Measurements from ENCODE around the gene TSPO2. TPM values are rescaled to one million over a fixed set of nuclear protein-coding genes. Genes with fewer than 3 reads are reported as not detected.

The TSPO2 gene
- total and polyA plus RNA-seq, 2 of the 13 experiments (the other 11 are each of a cell fraction or from before 2014, with no cell fraction given): 0.55 TPM; not detected in 1

- TF ChIP-seq ZNF282 (IDR thresholded peaks at IDR 0.05; ENCODE audit: partially characterized antibody): no peak
- no peak for TF ChIP-seq MAFF (IDR thresholded peaks at IDR 0.05; ENCODE audit: low read depth, low read length)
- TF ChIP-seq TFE3 (CRISPR knock-in tag; IDR thresholded peaks at IDR 0.05): no peak
- no peak for TF ChIP-seq ZSCAN20 (CRISPR knock-in tag; IDR thresholded peaks at IDR 0.05; ENCODE audit: borderline replicate concordance)
- no peak for TF ChIP-seq ZNF513 (CRISPR knock-in tag; conservative IDR thresholded peaks at IDR 0.05)
- no peak for TF ChIP-seq ZNF136 (CRISPR knock-in tag; IDR thresholded peaks at IDR 0.05; ENCODE audit: low read depth)
- TF ChIP-seq CEBPB (IDR thresholded peaks at IDR 0.05; ENCODE audit: borderline replicate concordance, low read depth, low read length): peak; percentile 85
- peak; percentile 10; the same call in 1 of the 2 replicates for TF ChIP-seq SOX5 (CRISPR knock-in tag; IDR thresholded peaks at IDR 0.05; ENCODE audit: borderline replicate concordance)
- TF ChIP-seq HMG20B (CRISPR knock-in tag; conservative IDR thresholded peaks at IDR 0.05): no peak
- peak; percentile 96 for TF ChIP-seq ZBTB26 (CRISPR knock-in tag; IDR thresholded peaks at IDR 0.05; ENCODE audit: borderline replicate concordance)
- no peak for TF ChIP-seq KLF9 (CRISPR knock-in tag; IDR thresholded peaks at IDR 0.05; ENCODE audit: low read depth)
- TF ChIP-seq MED13 (CRISPR knock-in tag; IDR thresholded peaks at IDR 0.05): no peak
- TF ChIP-seq PRMT3 (CRISPR knock-in tag; IDR thresholded peaks at IDR 0.05; ENCODE audit: borderline replicate concordance, low read depth): no peak
- no peak for TF ChIP-seq NCOA1 (CRISPR knock-in tag; IDR thresholded peaks at IDR 0.05)
- TF ChIP-seq NFE2L1 (CRISPR knock-in tag; IDR thresholded peaks at IDR 0.05; ENCODE audit: borderline replicate concordance): no peak
- TF ChIP-seq ZFP36 (IDR thresholded peaks at IDR 0.05; ENCODE audit: borderline replicate concordance, low read depth, low read length, partially characterized antibody): no peak
- TF ChIP-seq ZNF558 (CRISPR knock-in tag; IDR thresholded peaks at IDR 0.05; ENCODE audit: borderline replicate concordance): no peak
- no peak for TF ChIP-seq ZNF256 (CRISPR knock-in tag; conservative IDR thresholded peaks at IDR 0.05)
- TF ChIP-seq ZBTB8A (CRISPR knock-in tag; IDR thresholded peaks at IDR 0.05; ENCODE audit: borderline replicate concordance, low read depth): no peak
- TF ChIP-seq REL (CRISPR knock-in tag; conservative IDR thresholded peaks at IDR 0.05): no peak
- TF ChIP-seq CHD2 (IDR thresholded peaks at IDR 0.05; ENCODE audit: low read depth, low read length): no peak
- no peak for TF ChIP-seq IKZF4 (CRISPR knock-in tag; IDR thresholded peaks at IDR 0.05; ENCODE audit: borderline replicate concordance, low read depth, not compliant biosample characterization)
- TF ChIP-seq KLF15 (CRISPR knock-in tag; IDR thresholded peaks at IDR 0.05; ENCODE audit: borderline replicate concordance): no peak
- no peak for TF ChIP-seq FOXO4 (CRISPR knock-in tag; conservative IDR thresholded peaks at IDR 0.05)
- no peak for TF ChIP-seq SP2 (CRISPR knock-in tag; IDR thresholded peaks at IDR 0.05)
- TF ChIP-seq ZNF510 (CRISPR knock-in tag; IDR thresholded peaks at IDR 0.05; ENCODE audit: low read depth): no peak
Observed at GRCh38 chr6:41074692-41075436, 32.6 kb downstream of the TSPO2 start (continued).

All from HepG2 (cell line).